Thoracic aorta (tissue), 2 donors: ENCODE results near the gene CCDC88C. TPM values are rescaled to one million over a fixed set of nuclear protein-coding genes. Genes with fewer than 3 reads are reported as not detected.

Experiments
- ATAC-seq: fragments of 150-250 bp; one replicate; pipeline ENCODE4 v1.8.0; 2017; ENCODE audit warnings: low read depth; ENCODE audit not compliant: insufficient number of reproducible peaks, low FRiP score
- DNase-seq: peaks from one replicate; pipeline ENCODE4 v3.0.0-alpha.2; 2020; ENCODE audit warnings: low spot score
- H3K27ac ChIP-seq, 2 donors: fragments of 200-600 bp; sonication (generic); 1 replicate in 1 of 2; 2 replicates in 1 of 2; pipeline ENCODE4 v1.5.1; 2016; ENCODE audit warnings: mild to moderate bottlenecking in 2 of 2, moderate library complexity in 2 of 2
- H3K27me3 ChIP-seq: fragments of 200-600 bp; sonication (generic); replicated peaks from 2 replicates; pipeline ENCODE4 v1.6.0; 2016; ENCODE audit warnings: mild to moderate bottlenecking; ENCODE audit not compliant: insufficient read depth
- H3K36me3 ChIP-seq: fragments of 200-600 bp; sonication (generic); one replicate; pipeline ENCODE4 v1.5.1; 2016
- H3K4me1 ChIP-seq, 2 donors: fragments of 200-600 bp; sonication (generic); 1 replicate in 1 of 2; 2 replicates in 1 of 2; pipeline versions ENCODE4 v1.5.1 to v1.6.0; 2016; ENCODE audit warnings: low read depth in 2 of 2, mild to moderate bottlenecking in 1 of 2; ENCODE audit not compliant: control insufficient read depth in 1 of 2
- H3K4me3 ChIP-seq: fragments of 200-600 bp; sonication (generic); 2 replicates; pipeline ENCODE4 v1.5.1; 2016; ENCODE audit warnings: mild to moderate bottlenecking
- H3K9me3 ChIP-seq: fragments of 200-600 bp; sonication (generic); 2 replicates; pipeline ENCODE4 v1.5.1; 2016
- CTCF ChIP-seq: fragments of 200-600 bp; sonication (generic); IDR thresholded peaks from one replicate; pipeline ENCODE4 v1.5.1; 2019; ENCODE audit warnings: antibody characterized with exemption
- total RNA-seq, 2 donors: library from RNA; depleted of rRNA; stranded (reverse); fragments of >200 nt; gene quantifications; one replicate each; pipeline versions ENCODE4 v1.1.0 to v1.2.3, GENCODE V29; 2016

Gene CCDC88C
- total RNA-seq, 2 donors from 2014 or later, result 3.7 to 11.5 TPM

- Histone ChIP-seq H3K9me3 (no peaks in the 10 kb centered on the region), H3K27ac (no peak overlapping the region), H3K36me3 (no peaks in the 10 kb centered on the region), H3K4me1 (peaks cover 0 to 7% of the 10 kb centered on the region in 2 donors), H3K27me3 (no peaks in the 10 kb centered on the region), H3K4me3 (no peak overlapping the region)
- TF ChIP-seq CTCF, result no peak
- DNase-seq (no peak), ATAC-seq (no peak)
Measured at GRCh38 chr14:91339076-91339475, 78.5 kb downstream of the CCDC88C start.

DNA sequence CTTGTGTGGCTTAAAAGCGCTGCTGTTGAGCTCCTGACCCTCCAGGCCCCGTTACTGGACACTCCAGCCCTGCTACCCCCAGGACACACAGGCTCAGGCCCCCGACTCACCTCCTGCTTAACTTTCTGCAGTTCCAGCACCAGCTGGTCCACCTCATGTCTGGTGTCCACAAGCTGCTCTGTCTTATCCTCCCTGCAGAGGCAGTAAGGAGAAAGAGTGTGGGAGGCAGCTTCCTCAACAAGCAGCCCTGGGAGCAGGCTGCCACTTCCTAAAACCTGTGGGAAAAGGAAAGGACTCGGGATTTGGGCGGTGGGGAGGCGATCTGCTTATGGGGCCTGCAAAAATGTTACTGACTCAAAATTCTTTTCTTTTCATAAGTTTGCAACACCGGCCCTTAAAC lies 79.2 kb downstream of the CCDC88C start:
- DNase-seq (no peak), ATAC-seq (no peak)
- Histone ChIP-seq H3K36me3 (no peaks in the 10 kb centered on the region), H3K4me3 (no peak overlapping the region), H3K4me1 (peaks cover 0 to 7% of the 10 kb centered on the region in 2 donors), H3K9me3 (no peaks in the 10 kb centered on the region), H3K27me3 (no peaks in the 10 kb centered on the region), H3K27ac (no peak overlapping the region)
- no peak for TF ChIP-seq CTCF

DNA sequence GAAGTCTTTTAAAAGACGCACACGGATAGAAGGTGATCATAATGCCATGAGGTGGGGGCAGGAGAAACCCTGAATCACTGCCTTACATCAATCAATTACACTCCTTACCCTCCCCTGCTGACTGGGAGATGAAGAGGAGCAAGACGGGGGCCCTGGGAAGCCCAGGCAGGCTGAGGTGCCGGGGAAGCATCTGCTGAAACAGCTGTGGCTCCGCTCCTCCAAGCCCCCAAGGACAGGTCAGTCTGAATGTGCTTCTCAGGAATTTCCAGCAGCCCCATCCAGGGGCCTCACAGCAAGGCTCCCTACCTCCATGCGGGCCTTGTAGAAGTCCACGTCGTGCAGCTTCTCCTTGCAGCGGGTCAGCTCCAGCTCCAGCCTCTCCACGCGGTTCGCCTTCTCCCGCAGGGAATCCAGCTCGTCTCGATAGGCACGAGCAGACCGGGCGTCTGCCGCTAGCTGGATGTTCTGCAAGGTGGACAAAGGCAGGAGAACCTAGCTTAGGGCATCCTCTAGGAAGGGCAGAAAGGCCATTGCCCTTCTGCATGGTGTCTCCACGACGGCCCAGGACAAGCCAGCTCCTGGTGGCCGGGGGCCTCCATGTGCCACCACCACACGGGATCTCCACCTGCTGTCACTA lies 79.8 kb downstream of the CCDC88C start:
- Histone ChIP-seq H3K36me3 (no peaks in the 10 kb centered on the region), H3K4me3 (no peak overlapping the region), H3K9me3 (no peaks in the 10 kb centered on the region), H3K27ac (no peak overlapping the region), H3K4me1 (peaks cover 0 to 10% of the 10 kb centered on the region in 2 donors), H3K27me3 (no peaks in the 10 kb centered on the region)
- DNase-seq (no peak), ATAC-seq (no peak)
- TF ChIP-seq CTCF, result no peak

GRCh38 chr14:91336093-91336450 lies 81.5 kb downstream of the CCDC88C start:
- DNase-seq, result no peak
- no peaks in the 10 kb centered on the region for H3K9me3 ChIP-seq
- H3K4me3 ChIP-seq, result no peak overlapping the region
- ATAC-seq, result no peak
- no peaks in the 10 kb centered on the region for H3K27me3 ChIP-seq
- H3K27ac ChIP-seq, result no peak overlapping the region
- H3K36me3 ChIP-seq, result no peaks in the 10 kb centered on the region
- TF ChIP-seq CTCF, result no peak
- H3K4me1 ChIP-seq, result peaks cover 0 to 19% of the 10 kb centered on the region in 2 donors

GRCh38 chr14:91335191-91336092 lies 82.2 kb downstream of the CCDC88C start:
- ATAC-seq, result no peak
- Histone ChIP-seq H3K27me3 (no peaks in the 10 kb centered on the region), H3K36me3 (no peaks in the 10 kb centered on the region), H3K4me3 (no peak overlapping the region), H3K27ac (no peak overlapping the region), H3K9me3 (no peaks in the 10 kb centered on the region), H3K4me1 (peaks cover 0 to 19% of the 10 kb centered on the region in 2 donors)
- TF ChIP-seq CTCF, result no peak
- no peak for DNase-seq
